ENCODE measurements around the gene CDC25A. TPM values are rescaled to one million over a fixed set of nuclear protein-coding genes. Genes with fewer than 3 reads are reported as not detected.

The CDC25A gene
- total and polyA plus RNA-seq, 12 donors: 0.57 to 23.6 (median 1.3) TPM

GRCh38 chr3:48125886-48126622, 62.2 kb downstream of the CDC25A start:
- Histone ChIP-seq H3K4me1 (replicated peaks in 1 of 2) (peaks cover 0 to 5% of the 10 kb centered on the region in 2 donors), H3K36me3 (replicated peaks in 1 of 2) (no peaks in the 10 kb centered on the region), H3K4me3 (no peak overlapping the region), H3K9me3 (replicated peaks in 1 of 3) (no peaks in the 10 kb centered on the region), H3K27me3 (no peaks in the 10 kb centered on the region), H3K27ac (no peak overlapping the region)
- intact Hi-C loops (cut with DNase I): no loop called here
- 93 to 96% (median 95%) methylated on average over 7 to 9 of the region's 9 CpGs for WGBS, 4 donors
- DNase-seq: no peak
- no peak for TF ChIP-seq CTCF (IDR thresholded peaks at IDR 0.05)
- no peak for TF ChIP-seq POLR2A (IDR thresholded peaks at IDR 0.05)

DNA sequence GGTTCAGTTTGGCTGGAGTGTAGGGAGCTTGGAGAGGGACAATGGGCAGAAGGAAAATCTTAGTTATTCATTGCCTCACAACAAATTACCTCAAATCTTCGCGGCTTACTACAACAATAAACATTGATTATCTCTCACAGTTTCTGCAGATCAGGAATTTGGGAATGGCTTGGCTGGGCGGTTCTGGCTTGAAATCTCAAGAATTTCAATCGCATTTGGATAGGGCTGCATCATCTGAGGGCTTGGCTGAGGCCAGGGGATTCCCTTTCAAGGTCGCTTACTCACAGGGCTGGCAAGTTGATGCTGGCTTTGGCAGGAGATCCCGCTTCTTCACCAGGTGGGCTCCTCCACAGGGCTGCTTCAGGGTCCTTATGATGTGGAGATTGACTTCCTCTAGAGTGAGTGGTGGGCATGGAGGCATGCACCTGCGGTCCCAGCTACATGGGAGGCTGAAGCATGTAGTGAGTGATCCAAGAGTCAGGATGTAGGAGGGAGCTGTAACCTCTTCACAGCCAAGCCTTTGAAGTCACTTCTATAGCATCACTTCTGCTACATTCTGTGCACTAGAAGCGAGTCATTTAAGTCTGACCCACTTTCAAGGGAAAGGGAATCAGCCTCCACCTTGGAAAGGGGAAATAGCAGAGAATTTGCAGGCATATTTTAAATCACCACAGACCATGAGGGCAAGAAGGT, 63.1 kb downstream of the CDC25A start:
- Histone ChIP-seq H3K4me1 (replicated peaks in 1 of 2) (peaks cover 0 to 5% of the 10 kb centered on the region in 2 donors), H3K9me3 (replicated peaks in 1 of 3) (no peaks in the 10 kb centered on the region), H3K36me3 (replicated peaks in 1 of 2) (no peaks in the 10 kb centered on the region), H3K4me3 (no peak overlapping the region), H3K27me3 (no peaks in the 10 kb centered on the region), H3K27ac (peak overlapping the region in 1 of 5 donors; percentile 63)
- 43 to 55% (median 52%) methylated on average over 6 to 8 of the region's 8 CpGs for WGBS, 4 donors
- TF ChIP-seq CTCF (IDR thresholded peaks at IDR 0.05) (no peak), POLR2A (IDR thresholded peaks at IDR 0.05) (no peak)
- DNase-seq: peak; percentile 30 to 74 (median 70)
- intact Hi-C loops (cut with DNase I): no loop called here

- no peak overlapping the region for H3K27ac ChIP-seq
- TF ChIP-seq POLR2A (IDR thresholded peaks at IDR 0.05) (no peak), CTCF (IDR thresholded peaks at IDR 0.05) (no peak)
- WGBS, 4 donors: 95 to 97% (median 96%) methylated on average over 6 of the region's 6 CpGs
- DNase-seq: no peak
- peaks cover 0 to 11% of the 10 kb centered on the region in 2 donors for H3K4me1 ChIP-seq (replicated peaks in 1 of 2)
- H3K36me3 ChIP-seq (replicated peaks in 1 of 2): no peaks in the 10 kb centered on the region
- H3K27me3 ChIP-seq: no peaks in the 10 kb centered on the region
- no peak overlapping the region for H3K4me3 ChIP-seq
- intact Hi-C loops (cut with DNase I): no loop called here
- H3K9me3 ChIP-seq (replicated peaks in 1 of 3): no peaks in the 10 kb centered on the region
Observed at GRCh38 chr3:48123346-48123745, 64.9 kb downstream of the CDC25A start.

DNA sequence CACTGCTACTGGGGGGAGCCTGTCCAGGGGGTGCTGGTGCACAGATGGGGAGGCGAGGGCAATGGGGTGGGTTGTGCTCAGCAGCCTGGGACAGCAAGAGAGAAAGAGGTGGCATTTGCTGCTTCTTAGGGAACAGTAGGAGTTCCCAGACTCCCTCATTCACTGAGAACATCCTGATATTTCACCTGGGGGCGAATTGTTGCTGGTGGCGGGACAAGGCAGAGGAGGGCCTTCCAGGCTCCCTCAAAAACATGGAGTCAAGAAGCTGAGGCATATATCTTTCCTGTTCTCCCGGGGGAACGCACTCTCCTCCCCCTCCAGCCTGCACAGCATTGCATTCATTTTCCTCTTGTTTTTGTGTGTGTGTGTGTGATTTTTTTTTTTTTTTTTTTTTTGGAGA, 65.7 kb downstream of the CDC25A start:
- H3K4me1 ChIP-seq (replicated peaks in 1 of 2): peaks cover 0 to 11% of the 10 kb centered on the region in 2 donors
- H3K36me3 ChIP-seq (replicated peaks in 1 of 2): no peaks in the 10 kb centered on the region
- DNase-seq: no peak
- H3K27ac ChIP-seq: no peak overlapping the region
- no peaks in the 10 kb centered on the region for H3K27me3 ChIP-seq
- H3K4me3 ChIP-seq: no peak overlapping the region
- H3K9me3 ChIP-seq (replicated peaks in 1 of 3): no peaks in the 10 kb centered on the region
- 84 to 94% (median 93%) methylated on average over 5 of the region's 5 CpGs for WGBS, 4 donors
- intact Hi-C loops (cut with DNase I): no loop called here
- TF ChIP-seq CTCF (IDR thresholded peaks at IDR 0.05) (no peak), POLR2A (IDR thresholded peaks at IDR 0.05) (no peak)
